HG02571 (cell line): ENCODE data around the gene KIFBP.
"Not testable (repeated sequence)": the region's sequence is repeated elsewhere in the genome, so short reads cannot be mapped to it uniquely, and the experiment has no call there.

ENCODE experiments used
- ATAC-seq: cut with Tn5 transposase; IDR thresholded peaks from one replicate; pipeline ENCODE4 v1.9.1; 2021; ENCODE audit warnings: mild to moderate bottlenecking, moderate library complexity; ENCODE audit not compliant: unreplicated experiment

Gene KIFBP, protein sequence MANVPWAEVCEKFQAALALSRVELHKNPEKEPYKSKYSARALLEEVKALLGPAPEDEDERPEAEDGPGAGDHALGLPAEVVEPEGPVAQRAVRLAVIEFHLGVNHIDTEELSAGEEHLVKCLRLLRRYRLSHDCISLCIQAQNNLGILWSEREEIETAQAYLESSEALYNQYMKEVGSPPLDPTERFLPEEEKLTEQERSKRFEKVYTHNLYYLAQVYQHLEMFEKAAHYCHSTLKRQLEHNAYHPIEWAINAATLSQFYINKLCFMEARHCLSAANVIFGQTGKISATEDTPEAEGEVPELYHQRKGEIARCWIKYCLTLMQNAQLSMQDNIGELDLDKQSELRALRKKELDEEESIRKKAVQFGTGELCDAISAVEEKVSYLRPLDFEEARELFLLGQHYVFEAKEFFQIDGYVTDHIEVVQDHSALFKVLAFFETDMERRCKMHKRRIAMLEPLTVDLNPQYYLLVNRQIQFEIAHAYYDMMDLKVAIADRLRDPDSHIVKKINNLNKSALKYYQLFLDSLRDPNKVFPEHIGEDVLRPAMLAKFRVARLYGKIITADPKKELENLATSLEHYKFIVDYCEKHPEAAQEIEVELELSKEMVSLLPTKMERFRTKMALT

DNA sequence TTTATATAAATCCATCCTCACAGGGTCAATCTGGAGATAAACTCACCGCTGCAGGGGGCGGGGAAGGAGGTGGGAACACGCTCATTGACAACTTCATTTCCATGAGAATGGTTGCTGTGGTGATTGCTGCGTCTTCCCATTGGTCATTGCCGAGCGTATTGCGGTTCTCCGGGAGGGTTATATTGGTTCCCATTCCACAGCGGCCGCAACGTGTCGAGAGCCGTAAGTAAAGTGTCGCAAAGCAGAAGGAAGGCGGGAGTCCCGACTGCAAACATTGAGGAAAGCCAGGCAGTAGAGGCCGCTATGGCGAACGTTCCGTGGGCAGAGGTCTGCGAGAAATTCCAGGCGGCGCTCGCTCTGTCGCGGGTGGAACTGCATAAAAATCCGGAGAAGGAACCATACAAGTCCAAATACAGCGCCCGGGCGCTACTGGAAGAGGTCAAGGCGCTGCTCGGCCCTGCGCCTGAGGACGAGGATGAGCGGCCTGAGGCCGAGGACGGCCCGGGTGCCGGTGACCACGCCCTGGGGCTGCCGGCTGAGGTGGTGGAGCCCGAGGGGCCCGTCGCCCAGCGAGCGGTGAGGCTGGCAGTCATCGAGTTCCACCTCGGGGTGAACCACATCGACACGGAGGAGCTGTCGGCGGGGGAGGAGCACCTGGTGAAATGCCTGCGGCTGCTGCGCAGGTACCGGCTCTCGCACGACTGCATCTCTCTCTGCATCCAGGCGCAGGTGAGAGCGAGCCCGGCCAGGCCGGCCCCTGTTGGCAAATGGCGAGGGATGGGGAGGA, at the start of gene KIFBP:
KIFBP (plus strand) TSS at position 274 of the 787 bp plus-strand sequence; CDS start at position 304, 30 bp downstream.
- ATAC-seq = peak; percentile 73

DNA sequence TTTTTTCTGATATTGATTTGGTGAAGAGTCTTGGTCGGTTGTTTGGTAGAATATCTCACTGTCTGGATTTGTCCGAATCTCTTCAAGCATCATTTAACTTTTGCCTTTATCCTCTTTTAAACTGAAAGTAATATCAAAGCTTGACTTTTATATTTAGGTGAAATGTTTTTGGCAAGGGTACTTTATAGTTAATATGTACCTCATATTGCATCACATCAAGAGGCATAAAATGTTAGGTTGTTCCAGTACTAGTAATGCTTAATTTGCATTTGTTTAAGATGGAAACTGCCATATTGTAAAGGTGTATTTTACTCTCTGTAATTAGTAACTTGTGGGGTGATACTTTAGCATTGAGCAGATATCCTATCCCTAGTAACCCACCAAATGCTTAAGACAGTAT, 49.7 kb upstream of the KIFBP start:
- ATAC-seq = no peak

DNA sequence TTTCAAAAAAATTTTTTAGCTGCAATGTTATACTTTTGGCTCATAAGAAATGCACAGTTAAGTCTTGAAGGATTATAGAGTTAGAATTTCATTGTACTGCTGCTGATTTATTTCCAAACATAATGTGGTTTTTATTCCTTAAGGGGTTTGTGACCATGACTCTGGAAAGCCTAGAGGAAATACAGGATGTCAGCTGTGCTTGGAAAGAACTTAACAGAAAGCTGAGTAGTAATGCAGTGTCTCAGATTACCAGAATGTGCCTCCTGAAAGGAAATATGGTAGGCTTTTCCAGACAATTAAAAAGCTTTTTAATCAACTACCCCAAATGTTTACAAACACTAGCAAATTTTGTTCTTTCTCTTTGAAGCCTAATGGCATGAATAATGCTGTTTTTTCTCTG, 47.7 kb upstream of the KIFBP start:
- ATAC-seq = not testable (repeated sequence)

DNA sequence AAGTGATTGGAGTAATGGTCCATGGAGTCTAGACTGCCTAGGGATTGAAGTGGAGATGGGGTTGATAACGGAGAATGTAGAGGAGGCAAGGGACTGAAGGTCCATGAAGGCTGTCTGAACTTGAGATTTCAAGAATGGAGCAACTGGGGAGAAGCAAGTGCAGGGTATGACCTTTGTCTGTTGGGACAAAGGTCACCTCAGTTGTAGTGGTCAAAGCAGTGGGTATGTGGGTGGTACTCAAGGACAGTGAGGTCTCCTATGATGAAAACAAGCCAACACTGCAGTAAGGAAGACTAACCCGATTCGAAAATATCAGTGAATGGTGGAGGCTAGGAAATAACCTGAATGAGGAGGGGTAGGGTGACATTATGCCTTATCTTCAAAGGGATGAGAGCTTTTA, 38.0 kb upstream of the KIFBP start:
- ATAC-seq = no peak

DNA sequence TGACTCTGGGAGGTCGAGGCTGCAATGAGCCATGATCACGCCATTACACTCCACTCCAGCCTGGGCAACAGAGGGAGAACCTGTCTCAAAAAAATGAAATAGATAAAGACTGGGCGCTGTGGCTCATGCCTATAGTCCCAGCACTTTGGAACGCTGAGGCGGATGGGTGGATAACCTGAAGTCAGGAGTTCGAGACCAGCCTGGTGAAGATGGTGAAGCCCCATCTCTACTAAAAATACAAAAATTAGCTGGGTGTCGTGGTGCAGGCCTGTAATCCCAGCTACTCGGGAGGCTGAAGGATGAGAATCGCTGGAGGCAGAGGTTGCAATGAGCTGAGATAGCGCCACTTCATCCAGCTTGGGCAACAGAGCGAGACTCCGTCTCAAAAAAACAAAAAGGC, 33.7 kb upstream of the KIFBP start:
- no peak for ATAC-seq

DNA sequence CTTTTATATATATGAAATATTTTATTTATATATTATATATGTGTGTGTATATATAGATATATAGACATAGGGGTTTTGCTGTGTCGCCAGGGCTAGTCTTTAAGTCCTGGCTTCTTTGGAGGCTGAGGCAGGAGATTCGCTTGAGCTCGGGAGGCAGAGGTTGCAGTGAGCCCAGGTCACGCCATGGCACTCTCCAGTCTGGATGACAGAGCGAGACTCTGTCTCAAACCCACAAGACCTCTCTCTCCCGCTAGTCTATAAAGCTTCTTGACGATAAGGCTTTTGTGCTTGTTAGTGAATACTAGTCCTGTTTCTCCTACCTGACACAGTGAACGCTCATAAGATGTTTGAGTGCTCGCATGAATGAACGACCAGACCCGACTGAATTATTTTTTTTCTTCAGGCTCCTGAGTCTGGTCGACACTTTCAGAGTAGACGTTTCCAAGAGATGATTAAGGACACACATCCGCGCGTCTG, 33.2 kb upstream of the KIFBP start:
- ATAC-seq = no peak

DNA sequence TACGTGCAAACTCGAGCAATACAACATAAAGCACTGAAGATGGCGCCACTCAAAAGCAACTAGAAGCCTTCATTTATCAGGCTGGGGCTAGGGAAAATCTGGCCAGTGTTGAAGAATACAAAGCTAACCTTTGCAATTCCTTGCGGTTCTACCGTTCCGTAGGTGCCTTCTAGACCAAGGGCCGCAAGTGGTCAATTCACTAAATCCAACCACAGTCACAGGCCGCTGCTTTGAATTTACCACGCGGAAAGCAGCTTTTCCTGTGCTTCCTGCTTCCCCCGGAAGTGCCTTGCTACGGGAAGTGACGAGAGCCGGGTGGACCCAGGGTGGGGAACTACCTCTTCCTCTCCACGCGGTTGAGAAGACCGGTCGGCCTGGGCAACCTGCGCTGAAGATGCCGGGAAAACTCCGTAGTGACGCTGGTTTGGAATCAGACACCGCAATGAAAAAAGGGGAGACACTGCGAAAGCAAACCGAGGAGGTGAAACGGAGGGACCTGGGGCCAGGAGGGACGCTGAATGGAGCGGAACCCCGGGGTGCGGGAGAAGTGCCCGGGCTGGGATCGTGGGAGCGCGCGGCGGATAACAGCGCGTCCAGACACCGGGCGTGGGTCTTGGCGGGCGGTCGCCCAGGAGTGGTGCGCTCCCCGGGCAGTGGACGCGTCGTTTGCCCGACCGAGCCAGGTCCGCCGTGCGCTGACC, 32.6 kb upstream of the KIFBP start, which contains the start of gene DDX21:
DDX21 (plus strand) TSS at position 339 of the 701 bp plus-strand sequence; CDS start at position 395, 56 bp downstream.
- peak; percentile 83 for ATAC-seq

DNA sequence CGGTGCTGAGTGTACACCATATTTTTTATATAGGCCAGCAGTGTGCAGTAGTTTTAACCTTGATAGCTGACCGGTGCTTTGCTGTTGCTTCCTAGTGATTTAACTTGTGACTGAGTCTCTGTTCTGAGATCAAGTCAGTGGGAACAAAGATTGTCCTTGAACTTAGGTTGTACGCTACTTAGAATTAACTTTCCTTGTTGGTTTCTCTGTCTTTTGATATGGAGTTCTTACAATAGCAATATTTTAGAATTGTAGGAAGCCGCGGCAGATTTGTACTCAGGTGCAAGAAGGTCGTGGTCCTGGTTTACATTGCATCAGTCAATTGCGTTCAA, 31.4 kb upstream of the KIFBP start:
- ATAC-seq = no peak

DNA sequence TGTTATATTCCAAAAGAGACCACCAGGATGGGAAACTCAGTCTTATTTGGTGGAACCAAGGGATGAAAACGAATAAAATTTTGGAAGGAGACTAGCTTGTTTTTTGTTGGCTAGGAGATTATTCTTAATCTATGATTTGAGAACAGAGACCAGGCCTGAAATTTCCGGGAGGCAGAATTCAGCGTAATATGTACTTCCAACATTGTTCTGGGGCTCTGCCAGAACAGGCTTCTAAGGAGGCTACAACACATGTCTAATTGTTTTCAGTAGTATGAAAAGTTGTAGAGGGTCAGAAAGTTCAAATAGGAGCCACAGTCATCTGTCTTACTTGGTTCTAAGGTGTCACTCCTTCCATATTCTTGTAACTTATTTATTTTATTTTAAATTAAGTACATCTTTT, 30.9 kb upstream of the KIFBP start:
- no peak for ATAC-seq

DNA sequence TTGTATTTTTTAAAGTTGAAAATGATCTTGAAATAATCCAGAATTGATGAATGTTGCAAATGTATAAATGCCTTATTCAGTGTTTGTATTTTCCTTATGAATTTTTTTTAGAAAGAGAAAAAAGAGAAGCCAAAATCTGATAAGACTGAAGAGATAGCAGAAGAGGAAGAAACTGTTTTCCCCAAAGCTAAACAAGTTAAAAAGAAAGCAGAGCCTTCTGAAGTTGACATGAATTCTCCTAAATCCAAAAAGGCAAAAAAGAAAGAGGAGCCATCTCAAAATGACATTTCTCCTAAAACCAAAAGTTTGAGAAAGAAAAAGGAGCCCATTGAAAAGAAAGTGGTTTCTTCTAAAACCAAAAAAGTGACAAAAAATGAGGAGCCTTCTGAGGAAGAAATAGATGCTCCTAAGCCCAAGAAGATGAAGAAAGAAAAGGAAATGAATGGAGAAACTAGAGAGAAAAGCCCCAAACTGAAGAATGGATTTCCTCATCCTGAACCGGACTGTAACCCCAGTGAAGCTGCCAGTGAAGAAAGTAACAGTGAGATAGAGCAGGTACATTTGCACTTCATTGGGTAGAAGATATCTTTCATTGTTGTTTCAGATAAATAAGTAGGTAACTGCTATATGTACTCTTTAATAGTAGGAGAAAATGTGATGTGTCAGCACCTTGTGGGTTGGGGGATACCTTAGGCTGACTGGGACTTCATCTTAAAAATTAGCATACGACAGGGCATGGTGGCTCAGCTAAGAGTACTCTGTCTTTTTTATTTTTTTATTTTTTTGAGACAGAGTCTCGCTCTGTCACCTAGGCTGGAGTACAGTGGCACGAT, 28.7 kb upstream of the KIFBP start:
- no peak for ATAC-seq

DNA sequence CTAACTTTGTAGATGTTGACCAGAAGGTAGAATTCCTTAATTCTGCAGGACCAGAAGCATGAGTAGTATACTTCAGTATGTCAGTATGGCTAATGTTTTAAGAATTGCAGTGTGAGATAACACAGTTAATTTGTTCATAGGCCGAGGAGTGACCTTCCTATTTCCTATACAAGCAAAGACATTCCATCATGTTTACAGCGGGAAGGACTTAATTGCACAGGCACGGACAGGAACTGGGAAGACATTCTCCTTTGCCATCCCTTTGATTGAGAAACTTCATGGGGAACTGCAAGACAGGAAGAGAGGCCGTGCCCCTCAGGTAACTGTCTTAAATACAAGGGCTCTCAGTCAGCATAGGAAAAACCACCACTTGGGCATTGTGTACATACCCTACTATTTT, 25.5 kb upstream of the KIFBP start:
- no peak for ATAC-seq

DNA sequence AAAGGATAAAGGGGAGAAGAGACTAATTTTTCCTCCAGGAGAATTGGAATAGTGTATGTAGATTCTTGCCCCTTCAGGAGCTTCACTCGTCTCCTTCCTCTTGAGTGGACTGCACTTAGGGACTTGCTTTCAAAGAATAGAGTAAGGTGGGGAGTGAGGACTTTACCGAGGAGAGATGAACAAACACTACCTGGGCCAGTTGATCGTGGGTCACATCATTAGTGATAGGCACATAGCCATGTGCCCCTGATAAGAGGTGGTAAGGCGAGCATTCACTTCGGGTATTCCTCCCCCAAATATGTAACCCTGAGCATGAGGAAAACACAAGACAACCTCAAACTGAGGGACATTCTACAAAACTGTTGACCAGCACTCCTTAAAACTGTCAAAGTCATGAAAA, 14.6 kb upstream of the KIFBP start:
- no peak for ATAC-seq

DNA sequence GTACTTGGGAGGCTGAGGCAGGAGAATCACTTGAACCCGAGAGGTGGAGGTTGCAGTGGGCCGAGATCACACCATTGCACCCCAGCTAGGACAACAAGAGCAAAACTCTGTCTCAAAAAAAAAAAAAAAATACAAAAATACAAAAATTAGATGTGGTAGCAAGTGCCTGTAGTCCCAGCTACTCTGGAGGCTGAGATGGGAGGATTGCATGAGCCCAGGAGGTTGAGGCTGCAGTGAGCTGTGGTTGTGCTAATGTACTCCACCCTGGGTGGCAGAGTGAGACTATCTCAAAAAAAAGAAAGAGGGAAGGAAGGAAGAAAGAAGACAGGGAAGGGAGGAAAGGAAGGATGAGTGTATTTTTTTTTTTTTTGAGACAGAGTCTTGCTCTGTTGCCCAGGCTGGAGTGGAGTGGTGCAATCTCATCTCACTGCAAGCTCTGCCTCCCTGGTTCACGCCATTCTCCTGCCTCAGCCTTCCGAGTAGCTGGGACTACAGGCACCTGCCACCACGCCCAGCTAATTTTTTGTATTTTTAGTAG, 12.6 kb upstream of the KIFBP start:
- ATAC-seq = not testable (repeated sequence)

DNA sequence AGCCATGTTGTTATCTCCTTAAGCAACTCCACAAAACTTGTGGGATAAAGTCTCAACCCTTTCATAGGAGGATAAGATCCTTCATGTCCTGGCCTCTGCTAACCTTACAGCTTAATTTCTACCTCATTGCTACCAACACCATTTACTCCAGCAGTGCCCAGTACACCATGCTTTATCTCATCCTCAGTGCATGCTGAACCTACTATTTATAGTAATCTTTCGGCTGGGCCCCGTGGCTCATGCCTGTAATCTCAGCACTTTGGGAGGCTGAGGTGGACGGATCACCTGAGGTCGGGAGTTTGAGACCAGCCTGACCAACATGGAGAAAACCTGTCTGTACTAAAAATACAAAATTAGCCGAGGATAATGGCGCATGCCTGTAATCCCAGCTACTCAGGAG, 8.9 kb upstream of the KIFBP start:
- not testable (repeated sequence) for ATAC-seq

DNA sequence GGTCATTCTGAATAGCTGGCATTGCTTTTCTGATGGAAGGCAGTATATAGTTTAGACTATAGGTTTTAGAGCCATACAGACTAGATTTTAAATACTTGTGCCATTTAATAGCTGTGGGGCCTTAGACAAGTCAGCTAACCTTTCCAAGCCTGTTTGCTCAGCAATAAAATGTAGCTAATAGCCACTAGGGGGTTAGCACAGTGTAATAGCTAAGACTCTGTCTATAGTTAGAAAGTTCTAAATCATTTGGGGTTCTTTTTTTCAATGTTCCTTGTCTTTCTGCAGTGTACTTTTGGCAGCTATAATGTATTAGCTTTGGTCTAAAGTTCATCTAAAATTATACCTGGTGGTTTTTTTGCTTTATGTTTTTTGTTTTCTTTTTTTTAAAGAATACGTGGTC, 7.5 kb upstream of the KIFBP start:
- ATAC-seq = no peak

DNA sequence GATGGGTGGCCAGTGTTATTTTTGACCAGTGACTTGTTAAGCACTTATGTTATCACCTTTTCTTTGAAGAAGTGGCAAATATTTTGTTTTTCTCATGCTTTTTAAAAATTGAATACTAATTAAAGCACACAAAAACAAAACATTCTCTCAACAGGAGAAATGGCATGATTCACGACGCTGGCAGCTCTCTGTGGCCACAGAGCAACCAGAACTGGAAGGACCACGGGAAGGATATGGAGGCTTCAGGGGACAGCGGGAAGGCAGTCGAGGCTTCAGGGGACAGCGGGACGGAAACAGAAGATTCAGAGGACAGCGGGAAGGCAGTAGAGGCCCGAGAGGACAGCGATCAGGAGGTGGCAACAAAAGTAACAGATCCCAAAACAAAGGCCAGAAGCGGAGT, 6.2 kb upstream of the KIFBP start:
- no peak for ATAC-seq

DNA sequence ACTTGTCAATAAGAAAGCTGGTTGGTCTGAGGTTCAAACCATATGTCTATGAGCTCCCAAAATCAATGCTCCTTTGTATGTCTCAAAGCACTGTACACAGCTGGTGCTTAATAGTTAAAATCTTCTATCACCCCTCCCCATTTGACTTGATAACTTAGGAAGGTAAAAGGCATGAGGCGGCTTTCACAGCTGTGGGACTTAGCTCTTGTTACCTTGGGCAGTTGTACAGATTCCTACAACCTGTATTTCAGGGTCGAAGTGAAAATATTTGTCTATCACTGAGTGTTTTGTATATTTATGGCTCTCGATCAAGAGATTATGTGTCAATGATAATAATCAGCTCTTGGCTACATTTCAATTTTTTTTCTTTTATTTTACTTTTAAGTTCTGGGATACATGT, 992 bp upstream of the KIFBP start:
- ATAC-seq = no peak

DNA sequence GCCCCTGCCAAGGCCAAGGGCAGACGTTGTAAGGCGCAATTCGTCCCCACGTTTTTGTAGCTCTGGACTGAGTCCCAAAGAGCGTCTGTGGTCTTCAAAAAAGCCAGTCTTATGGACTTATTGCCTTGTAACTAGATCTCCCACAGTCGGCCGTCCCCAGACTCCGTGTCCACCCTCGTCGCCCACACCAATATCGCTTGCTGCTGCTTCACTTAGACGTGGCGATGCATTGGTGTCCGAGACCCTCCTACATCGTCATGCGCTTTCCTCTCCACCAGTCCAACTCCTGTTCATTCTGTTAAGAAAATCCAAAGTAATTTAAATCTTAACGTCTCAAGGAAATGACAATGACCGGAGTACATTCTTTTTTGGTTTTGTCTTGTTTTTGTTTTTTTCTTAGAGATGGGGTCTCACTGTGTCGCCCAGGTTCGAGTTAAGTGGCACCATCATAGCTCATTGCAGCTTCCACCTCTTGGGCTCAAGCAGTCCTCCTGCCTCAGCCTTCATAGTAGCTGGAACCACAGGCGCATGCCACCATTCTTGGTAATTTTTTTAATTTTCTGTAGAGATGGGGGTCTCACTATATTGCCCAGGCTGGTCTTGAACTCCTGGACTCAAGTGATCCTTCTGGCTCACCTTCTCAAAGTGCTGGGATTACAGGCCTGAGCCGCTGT, 851 bp downstream of the KIFBP start:
- no peak for ATAC-seq
